ENCODE measurements around the gene TMEM238L. TPM values are rescaled to one million over a fixed set of nuclear protein-coding genes. Genes with fewer than 3 reads are reported as not detected.

TMEM238L gene
- total and polyA plus RNA-seq, 9 of the 15 experiments (the other 6 are each of a cell fraction or from before 2014, with no cell fraction given): not detected

DNA sequence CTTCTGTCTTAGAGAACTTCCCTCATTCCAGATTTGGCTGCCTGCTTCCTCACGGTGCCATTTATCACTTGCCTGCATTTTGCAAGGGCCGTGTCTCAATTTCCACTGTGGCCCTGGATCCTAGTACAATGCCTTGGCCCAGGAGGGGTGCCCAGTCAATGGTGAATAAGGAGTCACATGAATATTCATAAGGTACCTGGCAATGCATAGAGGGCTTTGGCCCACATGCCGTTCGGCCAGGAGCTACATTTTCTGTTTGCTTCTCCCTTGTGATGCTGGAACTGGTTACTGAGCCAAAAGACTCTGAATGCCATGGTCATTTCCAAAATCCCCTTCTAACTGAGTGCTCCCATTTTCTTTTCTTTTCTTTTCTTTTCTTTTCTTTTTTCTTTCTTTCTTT is 38.8 kb upstream of the TMEM238L start (continued):
- TF ChIP-seq, protein P1, sequence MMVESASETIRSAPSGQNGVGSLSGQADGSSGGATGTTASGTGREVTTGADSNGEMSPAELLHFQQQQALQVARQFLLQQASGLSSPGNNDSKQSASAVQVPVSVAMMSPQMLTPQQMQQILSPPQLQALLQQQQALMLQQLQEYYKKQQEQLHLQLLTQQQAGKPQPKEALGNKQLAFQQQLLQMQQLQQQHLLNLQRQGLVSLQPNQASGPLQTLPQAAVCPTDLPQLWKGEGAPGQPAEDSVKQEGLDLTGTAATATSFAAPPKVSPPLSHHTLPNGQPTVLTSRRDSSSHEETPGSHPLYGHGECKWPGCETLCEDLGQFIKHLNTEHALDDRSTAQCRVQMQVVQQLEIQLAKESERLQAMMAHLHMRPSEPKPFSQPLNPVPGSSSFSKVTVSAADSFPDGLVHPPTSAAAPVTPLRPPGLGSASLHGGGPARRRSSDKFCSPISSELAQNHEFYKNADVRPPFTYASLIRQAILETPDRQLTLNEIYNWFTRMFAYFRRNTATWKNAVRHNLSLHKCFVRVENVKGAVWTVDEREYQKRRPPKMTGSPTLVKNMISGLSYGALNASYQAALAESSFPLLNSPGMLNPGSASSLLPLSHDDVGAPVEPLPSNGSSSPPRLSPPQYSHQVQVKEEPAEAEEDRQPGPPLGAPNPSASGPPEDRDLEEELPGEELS (CRISPR knock-in tag; IDR thresholded peaks at IDR 0.05; ENCODE audit: borderline replicate concordance): no peak
- TF ChIP-seq, protein P2, sequence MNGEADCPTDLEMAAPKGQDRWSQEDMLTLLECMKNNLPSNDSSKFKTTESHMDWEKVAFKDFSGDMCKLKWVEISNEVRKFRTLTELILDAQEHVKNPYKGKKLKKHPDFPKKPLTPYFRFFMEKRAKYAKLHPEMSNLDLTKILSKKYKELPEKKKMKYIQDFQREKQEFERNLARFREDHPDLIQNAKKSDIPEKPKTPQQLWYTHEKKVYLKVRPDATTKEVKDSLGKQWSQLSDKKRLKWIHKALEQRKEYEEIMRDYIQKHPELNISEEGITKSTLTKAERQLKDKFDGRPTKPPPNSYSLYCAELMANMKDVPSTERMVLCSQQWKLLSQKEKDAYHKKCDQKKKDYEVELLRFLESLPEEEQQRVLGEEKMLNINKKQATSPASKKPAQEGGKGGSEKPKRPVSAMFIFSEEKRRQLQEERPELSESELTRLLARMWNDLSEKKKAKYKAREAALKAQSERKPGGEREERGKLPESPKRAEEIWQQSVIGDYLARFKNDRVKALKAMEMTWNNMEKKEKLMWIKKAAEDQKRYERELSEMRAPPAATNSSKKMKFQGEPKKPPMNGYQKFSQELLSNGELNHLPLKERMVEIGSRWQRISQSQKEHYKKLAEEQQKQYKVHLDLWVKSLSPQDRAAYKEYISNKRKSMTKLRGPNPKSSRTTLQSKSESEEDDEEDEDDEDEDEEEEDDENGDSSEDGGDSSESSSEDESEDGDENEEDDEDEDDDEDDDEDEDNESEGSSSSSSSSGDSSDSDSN (IDR thresholded peaks at IDR 0.05; ENCODE audit: borderline replicate concordance in 1 of 2, low read depth in 2 of 2, low read length in 2 of 2): no peak
- TF ChIP-seq ZNF444 (CRISPR knock-in tag; IDR thresholded peaks at IDR 0.05): no peak
- no peak for TF ChIP-seq RNF2 (IDR thresholded peaks at IDR 0.05)
- TF ChIP-seq, protein P3, sequence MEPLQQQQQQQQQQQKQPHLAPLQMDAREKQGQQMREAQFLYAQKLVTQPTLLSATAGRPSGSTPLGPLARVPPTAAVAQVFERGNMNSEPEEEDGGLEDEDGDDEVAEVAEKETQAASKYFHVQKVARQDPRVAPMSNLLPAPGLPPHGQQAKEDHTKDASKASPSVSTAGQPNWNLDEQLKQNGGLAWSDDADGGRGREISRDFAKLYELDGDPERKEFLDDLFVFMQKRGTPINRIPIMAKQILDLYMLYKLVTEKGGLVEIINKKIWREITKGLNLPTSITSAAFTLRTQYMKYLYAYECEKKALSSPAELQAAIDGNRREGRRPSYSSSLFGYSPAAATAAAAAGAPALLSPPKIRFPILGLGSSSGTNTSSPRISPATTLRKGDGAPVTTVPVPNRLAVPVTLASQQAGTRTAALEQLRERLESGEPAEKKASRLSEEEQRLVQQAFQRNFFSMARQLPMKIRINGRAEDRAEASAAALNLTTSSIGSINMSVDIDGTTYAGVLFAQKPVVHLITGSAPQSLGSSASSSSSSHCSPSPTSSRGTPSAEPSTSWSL (CRISPR knock-in tag; IDR thresholded peaks at IDR 0.05; ENCODE audit: borderline replicate concordance): no peak
- TF ChIP-seq, protein P4, sequence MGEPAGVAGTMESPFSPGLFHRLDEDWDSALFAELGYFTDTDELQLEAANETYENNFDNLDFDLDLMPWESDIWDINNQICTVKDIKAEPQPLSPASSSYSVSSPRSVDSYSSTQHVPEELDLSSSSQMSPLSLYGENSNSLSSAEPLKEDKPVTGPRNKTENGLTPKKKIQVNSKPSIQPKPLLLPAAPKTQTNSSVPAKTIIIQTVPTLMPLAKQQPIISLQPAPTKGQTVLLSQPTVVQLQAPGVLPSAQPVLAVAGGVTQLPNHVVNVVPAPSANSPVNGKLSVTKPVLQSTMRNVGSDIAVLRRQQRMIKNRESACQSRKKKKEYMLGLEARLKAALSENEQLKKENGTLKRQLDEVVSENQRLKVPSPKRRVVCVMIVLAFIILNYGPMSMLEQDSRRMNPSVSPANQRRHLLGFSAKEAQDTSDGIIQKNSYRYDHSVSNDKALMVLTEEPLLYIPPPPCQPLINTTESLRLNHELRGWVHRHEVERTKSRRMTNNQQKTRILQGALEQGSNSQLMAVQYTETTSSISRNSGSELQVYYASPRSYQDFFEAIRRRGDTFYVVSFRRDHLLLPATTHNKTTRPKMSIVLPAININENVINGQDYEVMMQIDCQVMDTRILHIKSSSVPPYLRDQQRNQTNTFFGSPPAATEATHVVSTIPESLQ (CRISPR knock-in tag; IDR thresholded peaks at IDR 0.05): no peak

All from K562 (cell line).